ENCODE measurements around the gene RNASE9.
"Not testable (repeated sequence)": the region's sequence is repeated elsewhere in the genome, so short reads cannot be mapped to it uniquely, and the experiment has no call there.

RNASE9 gene

DNA sequence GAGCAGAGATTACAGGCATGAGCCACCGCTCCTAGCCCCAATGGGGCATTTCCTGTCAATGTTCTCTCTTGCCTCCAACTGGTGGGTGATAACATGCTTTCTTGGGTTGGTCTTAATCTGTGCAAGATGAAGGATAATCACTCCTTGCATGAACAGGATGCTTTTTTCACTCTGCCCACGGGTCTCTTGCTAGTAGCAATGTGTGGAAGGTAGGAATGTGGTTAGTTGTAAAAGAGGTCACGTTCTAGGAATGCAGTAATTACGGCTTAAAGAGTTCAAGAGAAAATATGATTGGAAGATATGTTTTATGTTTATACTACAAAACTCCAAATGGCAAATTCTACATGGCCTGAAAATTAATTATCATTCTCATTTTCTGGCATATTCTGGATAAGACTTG lies 45.0 kb downstream of the RNASE9 start:
- no peak for DNase-seq

DNA sequence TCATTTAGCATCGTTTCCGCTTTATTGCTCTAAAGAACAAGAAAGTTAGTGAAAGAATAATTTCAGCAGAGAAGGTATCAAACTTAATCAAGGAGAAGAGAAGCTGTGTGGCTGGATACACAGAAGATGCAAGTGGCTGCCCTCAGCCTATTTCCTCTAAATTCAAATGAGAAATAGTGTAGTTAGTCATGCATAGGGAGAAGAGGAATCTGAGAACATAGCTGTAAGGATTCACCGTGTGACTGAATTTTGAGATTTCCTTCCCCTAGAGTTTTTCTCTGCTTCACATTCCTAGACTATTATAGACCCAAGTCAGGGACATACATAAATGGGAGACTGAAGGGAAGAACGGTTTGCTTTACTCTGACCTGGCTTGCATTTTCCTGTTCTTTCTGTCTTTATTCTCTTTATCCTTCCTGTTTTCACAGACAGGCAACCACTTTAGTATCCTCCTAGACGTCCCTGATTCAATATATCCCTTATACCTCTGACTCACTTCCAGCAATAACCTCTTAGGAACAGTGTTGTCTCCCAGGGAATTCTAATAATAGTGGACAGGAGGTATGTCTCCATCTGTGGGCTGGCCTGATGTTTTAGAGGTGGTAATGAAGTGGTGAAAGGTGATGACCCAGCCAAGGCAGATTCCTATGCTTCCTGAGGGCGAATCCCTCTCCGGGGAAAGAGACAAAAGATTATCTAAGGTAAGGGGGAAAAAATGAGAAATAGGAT lies 48.5 kb downstream of the RNASE9 start:
- no peak for DNase-seq

DNA sequence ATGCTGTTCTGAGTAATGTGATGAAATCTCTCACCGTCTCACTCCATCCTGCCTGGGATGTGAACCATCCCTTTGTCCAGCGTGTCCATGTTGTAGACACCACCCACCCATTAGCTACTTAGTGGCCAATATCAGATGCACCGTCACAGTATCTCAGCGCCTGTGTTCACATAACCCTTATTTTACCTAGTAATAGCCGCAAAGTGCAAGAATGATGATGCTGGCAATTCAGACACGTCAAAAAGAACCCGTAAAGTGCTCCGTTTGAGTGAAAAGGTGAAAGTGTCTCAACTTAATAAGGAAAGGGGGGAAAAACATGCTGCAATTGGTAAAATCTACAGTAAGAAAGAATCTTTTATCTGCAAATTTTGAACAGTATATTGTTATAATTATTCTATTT lies 52.5 kb downstream of the RNASE9 start:
- DNase-seq: no peak

DNA sequence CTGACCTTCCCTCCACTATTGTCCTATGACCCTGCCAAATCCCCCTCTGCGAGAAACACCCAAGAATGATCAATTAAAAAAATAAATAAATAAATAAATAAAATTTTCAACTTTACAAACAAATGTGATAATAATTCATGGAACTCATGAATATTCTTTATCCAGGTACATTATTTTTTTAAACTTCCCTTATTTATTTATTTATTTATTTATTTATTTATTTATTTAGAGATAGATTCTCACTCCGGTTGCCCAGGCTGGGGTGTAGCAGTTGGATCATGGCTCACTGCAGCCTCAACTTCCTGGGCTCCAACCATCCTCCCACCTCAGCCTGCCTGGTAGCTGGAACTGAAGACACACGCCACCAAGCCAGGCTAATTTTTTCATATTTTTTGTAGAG lies 53.3 kb downstream of the RNASE9 start:
- DNase-seq: not testable (repeated sequence)

DNA sequence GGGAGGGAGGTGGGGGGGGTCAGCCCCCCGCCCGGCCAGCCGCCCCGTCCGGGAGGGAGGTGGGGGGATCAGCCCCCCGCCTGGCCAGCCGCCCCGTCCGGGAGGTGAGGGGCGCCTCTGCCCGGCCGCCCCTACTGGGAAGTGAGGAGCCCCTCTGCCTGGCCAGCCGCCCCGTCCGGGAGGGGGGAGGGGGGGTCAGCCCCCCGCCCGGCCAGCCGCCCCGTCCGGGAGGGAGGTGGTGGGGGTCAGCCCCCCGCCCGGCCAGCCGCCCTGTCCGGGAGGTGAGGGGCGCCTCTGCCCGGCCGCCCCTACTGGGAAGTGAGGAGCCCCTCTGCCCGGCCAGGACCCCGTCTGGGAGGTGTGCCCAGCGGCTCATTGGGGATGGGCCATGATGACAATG lies 54.1 kb downstream of the RNASE9 start:
- DNase-seq: not testable (repeated sequence)

DNA sequence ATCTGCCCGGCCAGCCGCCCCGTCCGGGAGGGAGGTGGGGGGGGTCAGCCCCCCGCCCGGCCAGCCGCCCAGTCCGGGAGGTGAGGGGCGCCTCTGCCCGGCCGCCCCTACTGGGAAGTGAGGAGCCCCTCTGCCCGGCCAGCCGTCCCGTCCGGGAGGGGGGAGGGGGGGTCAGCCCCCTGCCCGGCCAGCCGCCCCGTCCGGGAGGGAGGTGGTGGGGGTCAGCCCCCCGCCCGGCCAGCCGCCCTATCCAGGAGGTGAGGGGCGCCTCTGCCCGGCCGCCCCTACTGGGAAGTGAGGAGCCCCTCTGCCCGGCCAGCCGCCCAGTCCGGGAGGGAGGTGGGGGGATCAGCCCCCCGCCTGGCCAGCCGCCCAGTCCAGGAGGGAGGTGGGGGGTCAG lies 54.6 kb downstream of the RNASE9 start:
- DNase-seq: not testable (repeated sequence)

Measured in islet precursor cell (in vitro differentiated cells).